Hepatocyte (in vitro differentiated cells): ENCODE results near the gene SYNRG. TPM values are rescaled to one million over a fixed set of nuclear protein-coding genes. Genes with fewer than 3 reads are reported as not detected.

Source experiments
- DNase-seq: peaks from one replicate; pipeline ENCODE4 v3.0.0-alpha.2; 2016; ENCODE audit warnings: low spot score
- H2AFZ ChIP-seq: fragments of 200-600 bp; sonication (generic); 2 replicates; pipeline ENCODE4 v1.6.0; 2016; ENCODE audit warnings: antibody characterized with exemption, mild to moderate bottlenecking
- H3K27ac ChIP-seq: fragments of 200-600 bp; sonication (generic); 2 replicates; pipeline ENCODE4 v1.5.1; 2016; ENCODE audit warnings: mild to moderate bottlenecking
- H3K27me3 ChIP-seq: fragments of 200-600 bp; sonication (generic); 2 replicates; pipeline ENCODE4 v1.6.1; 2016
- H3K36me3 ChIP-seq: fragments of 200-600 bp; sonication (generic); replicated peaks from 2 replicates; pipeline ENCODE4 v1.5.1; 2016; ENCODE audit warnings: low read depth; ENCODE audit not compliant: insufficient read depth
- H3K4me1 ChIP-seq: fragments of 200-600 bp; sonication (generic); 2 replicates; pipeline ENCODE4 v1.5.1; 2016; ENCODE audit warnings: mild to moderate bottlenecking, moderate library complexity; ENCODE audit not compliant: insufficient read depth
- H3K4me2 ChIP-seq: fragments of 200-600 bp; sonication (generic); 2 replicates; pipeline ENCODE4 v1.6.0; 2016
- H3K4me3 ChIP-seq: fragments of 200-600 bp; sonication (generic); 2 replicates; pipeline ENCODE4 v1.5.1; 2016; ENCODE audit warnings: mild to moderate bottlenecking
- H3K79me2 ChIP-seq: fragments of 200-600 bp; sonication (generic); 2 replicates; pipeline ENCODE4 v1.6.0; 2017; ENCODE audit warnings: mild to moderate bottlenecking
- H3K9me2 ChIP-seq: fragments of 200-600 bp; sonication (generic); replicated peaks from 2 replicates; pipeline ENCODE4 v1.6.0; 2017; ENCODE audit warnings: mild to moderate bottlenecking; ENCODE audit not compliant: insufficient read depth
- H3K9me3 ChIP-seq: fragments of 200-600 bp; sonication (generic); 2 replicates; pipeline ENCODE4 v1.5.1; 2016; ENCODE audit warnings: low read depth, mild to moderate bottlenecking
- H4K20me1 ChIP-seq: fragments of 200-600 bp; sonication (generic); 2 replicates; pipeline ENCODE4 v1.6.0; 2016; ENCODE audit warnings: mild to moderate bottlenecking; ENCODE audit not compliant: insufficient read depth, poor library complexity, severe bottlenecking
- EZH2 ChIP-seq: fragments of 200-600 bp; sonication (generic); IDR thresholded peaks from 2 replicates; pipeline ENCODE4 v1.6.1; 2016; ENCODE audit warnings: antibody characterized with exemption, mild to moderate bottlenecking, borderline replicate concordance
- EZH2phosphoT487 ChIP-seq: fragments of 200-600 bp; sonication (generic); IDR thresholded peaks from one replicate; pipeline ENCODE4 v1.6.1; 2018; ENCODE audit warnings: antibody characterized with exemption, mild to moderate bottlenecking, low read depth, moderate library complexity; ENCODE audit not compliant: unreplicated experiment, severe bottlenecking
- WGBS: methylation state at CpG from one replicate; pipeline ENCODE4 v1.1.6; 2016; ENCODE audit warnings: low lambda C conversion rate; ENCODE audit errors: missing lambda C conversion rate; 5-methylcytosine and 5-hydroxymethylcytosine counted together
- polyA plus RNA-seq: library from polyadenylated mRNA; unstranded; fragments of >200 nt; fragmentation: Nextera tagmentation; extraction: Ambion mirVana; gene quantifications from 2 replicates; pipeline ENCODE4 v1.2.1, GENCODE V29; 2016
- total RNA-seq: library from RNA; depleted of rRNA; stranded (reverse); fragments of >200 nt; gene quantifications from 2 replicates; pipeline ENCODE4 v1.2.3, GENCODE V29; 2014
- TF ChIP-seq, protein P1 (sequence below): fragments of 200-600 bp; sonication (generic); IDR thresholded peaks from 2 replicates; pipeline ENCODE4 v1.5.1; 2016; ENCODE audit warnings: antibody characterized with exemption, mild to moderate bottlenecking; ENCODE audit not compliant: poor library complexity

SYNRG gene
- total and polyA plus RNA-seq, 2 experiments from 2014 or later, result 20.7 to 21.6 TPM

DNA sequence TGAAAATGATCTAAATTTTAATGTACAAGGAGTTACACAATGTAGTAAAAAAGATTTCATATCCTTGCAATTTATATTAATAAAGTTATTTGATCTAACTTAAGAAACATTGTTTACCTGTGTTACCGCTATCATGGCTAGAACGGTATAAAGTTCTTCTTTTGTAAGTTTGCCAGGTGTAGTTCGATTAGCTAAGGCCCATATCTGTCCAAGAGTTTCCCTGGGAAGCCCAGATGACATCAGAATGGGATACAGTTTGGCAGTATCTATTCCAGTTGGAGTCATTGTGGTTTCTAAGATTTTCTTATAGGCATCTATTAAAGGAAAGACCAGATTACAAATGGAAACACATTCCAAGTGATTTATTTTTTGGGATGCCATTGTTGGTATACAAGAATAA is 37.5 kb downstream of the SYNRG start:
- H3K36me3 ChIP-seq, result no peaks in the 10 kb centered on the region
- H4K20me1 ChIP-seq, result no peaks in the 10 kb centered on the region
- H3K4me3 ChIP-seq, result no peak overlapping the region
- H3K79me2 ChIP-seq, result no peaks in the 10 kb centered on the region
- H3K9me2 ChIP-seq, result no peaks in the 10 kb centered on the region
- no peak for DNase-seq
- H2AFZ ChIP-seq, result no peak overlapping the region
- H3K9me3 ChIP-seq, result no peaks in the 10 kb centered on the region
- TF ChIP-seq EZH2phosphoT487 (no peak), EZH2 (no peak)
- TF ChIP-seq, protein P1, sequence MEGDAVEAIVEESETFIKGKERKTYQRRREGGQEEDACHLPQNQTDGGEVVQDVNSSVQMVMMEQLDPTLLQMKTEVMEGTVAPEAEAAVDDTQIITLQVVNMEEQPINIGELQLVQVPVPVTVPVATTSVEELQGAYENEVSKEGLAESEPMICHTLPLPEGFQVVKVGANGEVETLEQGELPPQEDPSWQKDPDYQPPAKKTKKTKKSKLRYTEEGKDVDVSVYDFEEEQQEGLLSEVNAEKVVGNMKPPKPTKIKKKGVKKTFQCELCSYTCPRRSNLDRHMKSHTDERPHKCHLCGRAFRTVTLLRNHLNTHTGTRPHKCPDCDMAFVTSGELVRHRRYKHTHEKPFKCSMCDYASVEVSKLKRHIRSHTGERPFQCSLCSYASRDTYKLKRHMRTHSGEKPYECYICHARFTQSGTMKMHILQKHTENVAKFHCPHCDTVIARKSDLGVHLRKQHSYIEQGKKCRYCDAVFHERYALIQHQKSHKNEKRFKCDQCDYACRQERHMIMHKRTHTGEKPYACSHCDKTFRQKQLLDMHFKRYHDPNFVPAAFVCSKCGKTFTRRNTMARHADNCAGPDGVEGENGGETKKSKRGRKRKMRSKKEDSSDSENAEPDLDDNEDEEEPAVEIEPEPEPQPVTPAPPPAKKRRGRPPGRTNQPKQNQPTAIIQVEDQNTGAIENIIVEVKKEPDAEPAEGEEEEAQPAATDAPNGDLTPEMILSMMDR, result no peak
- WGBS, result 85% methylated on average over 3 of the region's 3 CpGs
- H3K4me1 ChIP-seq, result no peaks in the 10 kb centered on the region
- no peak overlapping the region for H3K4me2 ChIP-seq
- H3K27ac ChIP-seq, result no peak overlapping the region
- no peaks in the 10 kb centered on the region for H3K27me3 ChIP-seq

DNA sequence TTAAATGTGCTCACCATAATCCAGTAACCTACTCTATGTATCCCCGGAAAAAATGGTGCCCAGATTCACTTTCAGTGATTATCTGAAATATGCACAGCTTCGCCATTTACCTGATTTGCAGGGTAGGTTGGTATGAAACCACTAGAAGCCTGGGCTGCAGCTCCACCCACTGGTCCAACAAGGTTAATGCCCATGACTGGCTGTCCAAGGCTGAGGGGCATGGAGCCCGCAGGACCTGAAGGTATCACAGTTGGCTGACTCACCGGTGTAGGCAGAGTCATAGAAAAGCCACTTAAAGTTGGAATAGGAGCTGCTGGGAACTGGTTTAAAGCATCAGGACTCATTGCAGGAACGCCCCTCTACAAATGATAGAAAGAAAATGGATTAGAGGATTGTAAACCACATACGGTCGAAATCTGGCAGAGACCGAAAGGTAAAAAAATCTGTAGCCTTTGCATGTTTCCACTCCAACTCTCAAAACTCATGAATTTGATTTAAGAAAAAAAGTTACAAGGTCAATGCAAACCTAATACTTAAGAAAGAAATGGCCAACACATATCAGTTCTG is 38.6 kb downstream of the SYNRG start:
- Histone ChIP-seq H3K36me3 (no peaks in the 10 kb centered on the region), H3K79me2 (no peaks in the 10 kb centered on the region), H3K9me2 (no peaks in the 10 kb centered on the region), H3K4me1 (no peaks in the 10 kb centered on the region), H3K9me3 (no peaks in the 10 kb centered on the region), H4K20me1 (no peaks in the 10 kb centered on the region), H3K4me3 (no peak overlapping the region), H2AFZ (no peak overlapping the region), H3K27ac (no peak overlapping the region), H3K4me2 (no peak overlapping the region), H3K27me3 (no peaks in the 10 kb centered on the region)
- TF ChIP-seq EZH2 (no peak), EZH2phosphoT487 (no peak)
- TF ChIP-seq, protein P1, result peak; percentile 52
- 95% methylated on average over 8 of the region's 8 CpGs for WGBS
- peak; percentile 66 for DNase-seq

DNA sequence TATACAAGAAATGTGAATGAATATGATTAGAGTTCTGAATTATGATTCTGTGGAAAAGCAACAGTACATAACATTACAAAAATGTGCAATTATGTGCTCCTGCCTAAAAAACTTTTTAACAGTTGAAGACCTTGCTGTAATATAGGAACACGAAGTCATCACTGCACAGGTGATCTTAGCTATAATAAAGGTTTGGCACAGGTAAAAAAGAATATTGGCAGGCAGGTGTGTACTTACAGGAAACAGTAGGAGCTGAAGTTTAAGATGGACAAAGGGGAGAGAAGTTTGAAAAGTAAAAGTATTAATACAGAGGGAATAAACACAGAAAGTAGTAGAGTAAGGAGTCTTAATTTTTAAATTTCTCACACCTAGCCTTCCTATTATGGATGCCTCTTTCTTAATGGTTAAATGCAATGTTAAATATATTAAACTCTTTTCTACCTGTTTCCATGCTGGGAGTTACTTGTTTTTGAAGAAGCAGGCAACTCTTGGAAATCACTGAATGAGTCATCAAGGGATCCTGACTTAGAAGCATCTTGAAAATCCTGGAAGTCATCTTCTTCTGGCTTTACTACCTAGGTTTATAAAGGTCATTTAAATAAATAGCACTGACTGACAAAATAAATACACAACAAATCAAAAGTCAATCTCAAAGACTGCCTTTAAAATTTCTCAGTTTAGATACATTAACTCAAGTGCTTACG is 40.7 kb downstream of the SYNRG start:
- no peak overlapping the region for H3K4me2 ChIP-seq
- H2AFZ ChIP-seq, result no peak overlapping the region
- H3K9me3 ChIP-seq, result no peaks in the 10 kb centered on the region
- no peak overlapping the region for H3K27ac ChIP-seq
- H3K4me1 ChIP-seq, result no peaks in the 10 kb centered on the region
- TF ChIP-seq EZH2 (no peak), EZH2phosphoT487 (no peak)
- TF ChIP-seq, protein P1, result no peak
- H3K27me3 ChIP-seq, result no peaks in the 10 kb centered on the region
- no peaks in the 10 kb centered on the region for H3K9me2 ChIP-seq
- 97% methylated on average over 2 of the region's 2 CpGs for WGBS
- H4K20me1 ChIP-seq, result no peaks in the 10 kb centered on the region
- no peaks in the 10 kb centered on the region for H3K36me3 ChIP-seq
- no peak for DNase-seq
- no peaks in the 10 kb centered on the region for H3K79me2 ChIP-seq
- no peak overlapping the region for H3K4me3 ChIP-seq
